Right renal cortex interstitium (tissue), 3 donors: ENCODE measurements around the gene TPK1. TPM values are rescaled to one million over a fixed set of nuclear protein-coding genes. Genes with fewer than 3 reads are reported as not detected.
"Not testable (repeated sequence)": the region's sequence is repeated elsewhere in the genome, so short reads cannot be mapped to it uniquely, and the experiment has no call there.

Source experiments
- DNase-seq, 3 donors: peaks; one replicate each; pipeline ENCODE4 v3.0.0-alpha.2; 2013; ENCODE audit warnings: low read depth in 3 of 3, low spot score in 2 of 3
- polyA plus RNA-seq, 3 donors: library from polyadenylated mRNA; unstranded; fragments of 120-200 nt; gene quantifications; one replicate each; pipeline ENCODE4 v1.2.1, GENCODE V29; 2013; ENCODE audit not compliant: insufficient read length in 3 of 3

TPK1 gene
- polyA plus RNA-seq, 3 donors = 9.2 to 10.9 (median 9.6) TPM

DNA sequence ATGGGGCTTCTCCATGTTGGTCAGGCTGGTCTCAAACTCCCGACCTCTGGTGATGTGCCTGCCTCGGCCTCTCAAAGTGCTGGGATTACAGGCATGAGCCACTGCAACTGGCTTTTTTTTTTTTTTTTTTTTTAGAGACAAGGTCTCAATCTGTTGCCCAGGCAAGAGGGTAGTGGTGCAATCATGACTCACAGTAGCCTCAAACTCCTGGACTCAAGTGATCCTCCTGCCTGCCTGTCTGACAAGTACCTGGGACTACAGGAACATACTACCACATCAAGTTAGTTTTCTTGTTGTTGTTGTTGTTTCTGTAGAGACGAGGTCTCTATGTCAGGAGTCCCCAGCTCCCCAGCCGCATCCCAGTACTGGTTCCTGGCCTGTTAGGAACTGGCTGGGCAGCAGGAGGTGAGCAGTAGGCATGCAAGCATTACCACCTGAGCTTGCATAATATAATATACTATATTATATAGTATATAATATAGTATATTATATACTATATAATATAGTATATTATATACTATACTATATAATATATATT lies 55.7 kb downstream of the TPK1 start:
- DNase-seq = no peak

DNA sequence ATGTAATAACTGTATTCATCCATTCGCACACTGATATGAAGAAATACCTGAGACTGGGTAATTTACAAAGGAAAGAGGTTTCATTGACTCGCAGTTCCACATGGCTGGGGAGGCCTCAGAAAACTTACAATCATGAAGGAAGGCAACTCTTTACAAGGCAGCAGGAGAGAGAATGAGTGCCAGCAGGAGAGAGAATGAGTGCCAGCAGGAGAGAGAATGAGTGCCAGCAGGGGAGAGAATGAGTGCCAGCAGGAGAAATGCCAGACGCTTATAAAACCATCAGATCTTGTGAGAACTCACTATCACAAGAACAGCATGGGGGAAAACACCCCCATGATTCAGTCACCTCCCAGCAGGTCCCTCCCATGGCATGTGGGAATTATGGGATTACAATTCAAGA lies 58.0 kb downstream of the TPK1 start:
- DNase-seq = not testable (repeated sequence)

DNA sequence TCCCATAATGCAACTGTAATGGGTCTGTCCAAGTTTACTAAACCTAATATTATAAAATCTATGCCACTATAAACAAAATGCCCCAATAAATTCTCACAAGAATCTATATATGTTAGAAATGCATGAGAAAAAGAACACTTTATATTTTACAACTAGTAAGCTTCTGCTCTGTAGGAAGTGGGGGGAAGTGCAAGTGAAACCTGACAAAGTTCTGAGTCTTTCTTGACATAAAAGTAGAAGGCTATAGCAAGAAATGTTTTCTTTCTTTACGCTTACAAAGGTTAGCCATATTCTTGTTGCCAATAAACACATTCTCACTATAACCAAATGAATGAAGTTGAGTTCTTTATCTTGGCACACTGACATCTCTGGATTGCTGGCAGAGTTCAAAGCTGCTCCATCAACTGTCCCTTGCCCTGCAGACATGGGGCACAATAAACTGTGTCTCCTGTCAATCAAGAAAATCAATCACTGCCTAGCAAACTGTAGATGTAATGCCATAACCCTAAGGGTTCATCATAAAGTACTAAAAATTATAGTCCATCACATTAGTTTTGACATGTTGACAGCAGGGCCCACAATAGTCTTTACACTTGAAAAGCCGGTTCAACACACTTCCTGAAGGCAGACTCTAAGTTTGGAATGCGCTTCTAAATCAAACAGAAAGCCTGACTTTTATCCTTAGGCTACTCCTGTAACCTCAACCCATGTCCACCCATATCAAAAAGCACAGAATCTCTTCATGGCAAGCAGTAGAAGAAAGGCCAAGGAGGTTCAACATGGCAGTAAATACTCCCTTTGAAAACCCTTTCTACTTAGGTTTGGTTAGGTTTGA lies 58.6 kb downstream of the TPK1 start:
- DNase-seq = no peak

DNA sequence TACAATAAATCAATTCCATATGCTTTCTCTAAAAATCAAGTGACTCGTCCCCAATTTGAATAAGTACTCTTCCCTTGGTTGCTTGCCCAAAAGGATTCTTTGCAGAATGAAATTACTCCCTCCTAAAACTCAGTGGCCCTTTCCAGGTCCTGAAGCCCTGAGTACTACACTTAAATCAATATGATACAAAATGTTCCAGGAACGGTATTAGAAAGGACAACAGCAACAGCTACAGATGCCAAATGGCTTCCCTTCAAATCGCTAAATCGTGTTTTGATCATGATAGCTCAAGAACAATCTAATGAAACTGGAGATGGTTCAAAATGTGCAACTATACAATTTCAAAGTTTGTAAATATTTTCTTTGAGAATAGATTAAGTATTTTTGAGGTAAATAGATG lies 59.4 kb downstream of the TPK1 start:
- DNase-seq = no peak

DNA sequence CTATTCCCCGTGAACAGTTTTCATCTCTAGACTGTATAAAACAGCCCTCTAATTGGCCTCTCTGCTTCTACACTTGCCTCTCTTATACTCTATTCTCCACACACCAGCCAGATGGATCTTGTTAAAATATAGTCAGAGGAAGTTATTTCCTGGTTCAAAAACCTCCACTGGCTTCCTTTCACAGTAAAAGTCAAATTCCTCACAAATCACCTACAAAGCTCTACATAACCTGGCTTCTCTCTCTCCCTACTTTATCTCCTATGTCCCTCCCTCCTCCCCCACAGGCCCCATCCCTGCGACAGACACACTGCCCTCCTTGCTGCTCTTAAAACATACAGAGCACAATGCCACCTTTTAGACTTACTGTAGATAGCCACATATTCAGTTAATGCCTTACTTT lies 60.1 kb downstream of the TPK1 start:
- no peak for DNase-seq

DNA sequence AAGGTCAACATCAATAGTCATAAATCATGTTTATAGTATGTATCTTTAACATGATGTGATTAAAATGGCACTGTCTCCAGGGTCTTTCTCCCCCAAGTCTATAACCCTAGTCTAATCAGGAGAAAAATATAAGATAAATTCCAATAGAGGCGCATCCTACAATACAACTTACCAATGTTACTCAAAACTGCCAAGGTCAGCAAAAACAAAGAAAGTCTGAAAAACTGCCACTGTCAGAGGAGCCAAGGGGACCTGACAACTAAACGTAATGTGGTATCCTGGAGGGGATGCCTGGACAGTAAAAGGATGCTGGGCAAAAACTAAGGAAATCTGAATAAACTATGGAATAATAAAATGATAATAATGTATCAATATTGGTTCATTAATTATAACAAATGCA lies 63.9 kb downstream of the TPK1 start:
- no peak for DNase-seq

DNA sequence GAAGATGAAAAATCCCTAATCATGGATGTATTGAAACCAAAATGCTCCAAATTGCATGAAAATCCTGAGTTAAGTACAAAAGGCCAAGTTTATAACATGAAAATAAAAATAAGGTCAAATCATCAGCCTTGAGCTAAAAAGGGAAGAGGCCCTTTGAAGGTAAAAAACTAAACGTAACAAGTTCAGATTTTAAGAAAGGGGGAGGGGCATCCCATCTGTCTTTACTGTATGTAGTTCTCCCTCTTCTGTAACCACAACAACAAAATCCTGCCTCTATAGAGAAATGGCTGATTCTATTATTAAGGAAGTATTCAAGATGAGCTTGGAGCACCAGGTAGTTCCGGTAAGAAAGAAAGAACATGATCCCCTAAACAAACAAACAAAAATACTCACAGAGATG lies 64.7 kb downstream of the TPK1 start:
- DNase-seq = no peak

DNA sequence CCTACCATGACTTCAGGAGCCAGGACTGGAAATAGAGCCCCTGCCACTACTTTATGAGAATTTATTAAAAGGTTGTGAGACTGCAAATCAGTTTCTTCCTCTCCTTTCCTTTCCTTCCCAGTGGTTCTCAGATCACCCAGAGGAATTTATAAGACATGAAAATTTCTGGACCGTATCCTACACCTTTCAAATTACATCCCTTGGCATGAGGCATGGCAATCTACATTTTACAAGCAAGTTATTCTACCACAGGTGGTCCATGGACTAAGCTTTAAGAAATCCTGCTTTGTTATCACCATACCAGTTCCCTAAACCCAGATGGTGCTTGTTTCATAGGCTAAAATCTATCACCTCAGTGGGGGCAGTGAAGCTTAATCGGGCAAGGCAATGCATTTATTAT lies 66.5 kb downstream of the TPK1 start:
- DNase-seq = no peak

DNA sequence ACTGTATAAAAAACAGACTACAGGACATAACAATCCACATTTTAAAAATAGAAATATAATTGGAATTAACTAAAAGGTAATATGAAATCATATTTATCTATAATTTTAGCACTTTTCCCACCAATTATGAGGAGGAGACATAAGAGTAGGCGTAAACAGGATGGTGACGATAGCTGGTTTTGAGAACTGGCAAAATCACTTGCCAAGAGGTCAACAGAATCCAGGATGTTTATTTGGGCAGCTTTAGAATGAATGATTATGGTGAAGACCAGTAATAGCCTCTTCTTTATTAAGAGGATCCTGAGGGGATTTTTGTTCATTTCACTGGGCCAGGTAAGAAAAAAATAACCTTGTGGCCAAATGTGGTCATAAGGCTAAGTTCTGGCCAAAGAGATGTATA lies 67.2 kb downstream of the TPK1 start:
- no peak for DNase-seq

DNA sequence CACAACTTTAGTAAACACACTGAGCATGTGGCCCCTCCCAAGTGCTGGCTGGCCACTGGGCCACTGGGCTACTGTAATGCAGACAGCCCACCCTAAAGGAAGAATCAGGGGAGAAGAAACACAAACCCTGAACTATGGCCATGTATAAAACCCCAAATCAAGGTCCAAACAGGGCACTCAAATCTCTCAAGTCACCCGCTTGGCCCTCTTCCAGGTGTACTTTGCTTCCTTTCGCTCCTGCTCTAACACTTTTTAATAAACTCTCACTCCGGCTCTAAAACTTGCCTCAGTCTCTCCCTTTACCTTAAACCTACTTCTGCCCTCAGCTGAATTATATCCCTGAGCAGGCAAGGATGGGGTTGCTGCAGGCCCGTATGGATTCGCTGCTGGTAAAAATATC lies 72.6 kb downstream of the TPK1 start:
- no peak for DNase-seq

DNA sequence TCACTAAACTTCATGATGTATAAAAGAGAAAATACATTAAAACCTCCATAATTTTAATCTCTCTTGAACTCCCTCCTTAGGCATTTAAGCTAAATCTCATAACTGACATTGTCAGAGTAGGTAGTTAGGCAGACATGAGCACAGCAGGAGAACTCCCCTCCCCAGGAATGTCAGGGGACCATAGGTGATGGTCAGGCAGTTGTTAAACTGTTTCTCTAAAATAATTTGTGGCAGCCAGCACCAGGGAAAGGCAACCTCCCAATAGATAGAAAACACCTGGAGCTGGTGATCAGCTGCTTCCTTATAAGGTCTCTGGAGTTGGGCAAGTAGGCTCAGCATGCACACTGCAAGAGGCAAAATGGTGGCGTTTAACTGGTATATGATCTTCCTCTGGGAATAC lies 73.0 kb downstream of the TPK1 start:
- DNase-seq = no peak

DNA sequence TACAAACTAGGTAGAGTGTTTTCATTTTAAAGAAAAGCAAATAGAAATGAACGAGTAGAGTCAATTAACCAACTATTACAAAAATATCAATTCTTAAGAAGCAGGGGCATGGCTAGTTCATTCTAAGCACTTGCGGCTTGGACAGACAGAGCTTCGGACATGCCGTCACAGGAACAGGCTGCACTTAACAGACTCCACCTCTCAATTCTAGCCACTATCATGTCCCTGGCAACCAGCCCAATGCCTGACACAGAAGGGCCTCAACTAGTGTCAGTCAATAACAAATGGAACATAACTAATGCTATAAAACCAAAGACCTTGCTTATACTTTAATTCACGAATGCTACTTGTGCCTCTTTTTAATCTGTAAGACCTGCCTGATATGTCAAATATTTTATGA lies 74.4 kb downstream of the TPK1 start:
- no peak for DNase-seq

DNA sequence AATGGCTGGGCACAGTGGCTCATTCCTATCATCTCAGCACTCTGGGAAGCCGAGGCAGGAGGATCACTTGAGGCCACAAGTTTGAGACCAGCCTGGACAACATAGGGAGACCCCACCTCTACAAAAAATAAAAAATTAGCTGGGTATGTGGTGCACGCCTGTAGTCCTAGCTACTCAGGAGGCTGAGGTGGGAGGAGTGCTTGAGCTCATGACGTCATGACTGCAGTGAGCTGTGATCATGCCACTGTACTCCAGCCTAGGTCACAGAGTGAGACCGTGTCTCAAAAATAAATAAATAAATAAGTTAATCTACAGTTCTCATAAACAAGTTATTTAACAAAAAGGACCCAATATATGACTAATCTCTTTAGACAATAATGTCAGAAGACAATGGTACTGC lies 76.2 kb downstream of the TPK1 start:
- no peak for DNase-seq

DNA sequence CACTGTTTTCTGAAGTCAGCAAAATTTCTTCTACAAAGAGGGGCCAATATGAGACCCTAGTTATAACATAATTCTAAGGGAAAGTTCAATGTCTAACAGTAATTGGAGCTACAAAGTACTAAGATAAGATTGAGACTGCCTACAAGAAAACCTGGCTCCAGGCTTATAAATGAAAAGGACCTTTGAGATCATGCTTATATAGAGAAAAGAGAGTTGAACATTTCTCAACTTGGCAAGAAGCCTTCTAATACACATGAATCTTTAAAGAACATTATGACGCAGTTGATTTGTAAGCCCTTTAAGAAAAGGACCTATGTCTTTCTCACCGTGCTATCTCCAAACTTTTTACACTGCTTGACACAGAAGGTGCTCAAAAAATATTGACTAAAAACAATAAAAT lies 87.9 kb downstream of the TPK1 start:
- DNase-seq = no peak

DNA sequence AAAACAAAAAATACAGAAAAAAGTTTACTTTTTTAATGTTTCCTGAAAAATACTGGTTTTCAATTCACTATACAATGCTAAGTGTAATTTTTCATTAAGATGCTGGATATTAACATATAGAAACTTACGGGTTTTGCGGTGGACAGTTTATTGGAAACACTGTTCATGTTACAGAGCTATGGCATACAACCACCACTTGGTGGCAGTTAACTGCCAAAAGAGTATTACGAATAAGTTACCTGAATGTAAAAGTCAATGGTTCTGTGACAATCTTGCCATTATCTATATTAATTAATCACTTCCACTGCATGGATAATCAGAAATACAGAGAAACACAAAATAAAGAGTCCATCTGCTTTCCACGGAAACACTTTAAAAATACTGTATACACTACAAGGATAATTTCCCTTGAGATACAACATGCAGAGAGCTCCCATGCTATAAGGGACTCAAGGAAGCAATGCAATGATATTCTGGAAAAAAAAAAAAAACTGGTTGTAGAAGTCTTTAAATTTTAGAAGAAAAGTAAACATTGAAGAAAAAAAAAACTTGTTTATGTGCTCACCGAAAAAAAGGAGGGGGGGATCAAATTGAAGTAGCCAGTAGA lies 97.0 kb downstream of the TPK1 start:
- DNase-seq = no peak

DNA sequence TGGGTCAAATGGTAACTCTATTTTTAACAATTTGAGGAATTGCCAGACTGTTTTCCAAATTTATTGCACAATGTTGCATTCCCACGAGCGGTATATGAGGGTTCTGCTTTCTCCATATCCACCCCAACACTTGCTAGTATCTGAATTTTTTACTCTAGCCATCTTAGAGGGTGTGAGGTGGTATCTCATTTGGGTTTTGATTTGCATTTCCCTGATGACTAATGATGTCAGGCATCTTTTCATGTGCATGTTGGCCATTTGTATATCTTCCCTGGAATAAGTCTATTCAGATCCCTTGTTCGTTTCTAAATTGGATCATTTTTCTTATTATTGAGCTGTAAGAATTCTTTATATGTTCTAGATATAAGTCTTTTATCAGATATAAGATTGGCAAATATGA lies 97.7 kb downstream of the TPK1 start:
- no peak for DNase-seq

DNA sequence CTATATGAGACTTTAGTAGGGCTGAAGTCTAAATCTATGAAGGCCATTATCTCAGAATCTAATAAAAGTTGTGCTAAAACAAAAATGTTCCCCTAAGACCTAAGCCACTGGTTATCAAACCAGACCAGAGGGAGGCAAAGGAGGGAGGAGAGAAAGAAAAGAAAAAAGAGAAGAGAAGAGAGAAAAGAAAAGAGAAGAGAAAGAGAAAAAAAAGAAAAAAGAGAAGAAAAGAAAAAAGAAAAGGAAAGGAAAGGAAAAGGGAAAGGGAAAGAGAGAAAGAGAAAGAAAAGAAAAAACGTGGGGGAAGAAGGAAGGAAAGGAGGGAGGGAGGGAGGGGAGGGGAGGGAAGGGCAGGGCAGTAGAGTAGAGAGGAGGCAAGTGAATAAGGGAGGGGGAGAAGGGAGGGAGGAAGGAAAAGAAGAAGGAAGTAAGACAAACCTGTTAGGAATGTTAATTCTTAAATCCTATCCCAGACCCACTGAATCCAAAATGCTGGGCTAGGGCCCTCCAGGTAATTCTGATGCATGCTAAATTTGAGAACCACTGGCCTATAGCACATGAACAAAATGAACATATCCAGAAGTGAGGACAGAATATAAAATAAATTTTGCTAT lies 98.9 kb downstream of the TPK1 start:
- DNase-seq = no peak

DNA sequence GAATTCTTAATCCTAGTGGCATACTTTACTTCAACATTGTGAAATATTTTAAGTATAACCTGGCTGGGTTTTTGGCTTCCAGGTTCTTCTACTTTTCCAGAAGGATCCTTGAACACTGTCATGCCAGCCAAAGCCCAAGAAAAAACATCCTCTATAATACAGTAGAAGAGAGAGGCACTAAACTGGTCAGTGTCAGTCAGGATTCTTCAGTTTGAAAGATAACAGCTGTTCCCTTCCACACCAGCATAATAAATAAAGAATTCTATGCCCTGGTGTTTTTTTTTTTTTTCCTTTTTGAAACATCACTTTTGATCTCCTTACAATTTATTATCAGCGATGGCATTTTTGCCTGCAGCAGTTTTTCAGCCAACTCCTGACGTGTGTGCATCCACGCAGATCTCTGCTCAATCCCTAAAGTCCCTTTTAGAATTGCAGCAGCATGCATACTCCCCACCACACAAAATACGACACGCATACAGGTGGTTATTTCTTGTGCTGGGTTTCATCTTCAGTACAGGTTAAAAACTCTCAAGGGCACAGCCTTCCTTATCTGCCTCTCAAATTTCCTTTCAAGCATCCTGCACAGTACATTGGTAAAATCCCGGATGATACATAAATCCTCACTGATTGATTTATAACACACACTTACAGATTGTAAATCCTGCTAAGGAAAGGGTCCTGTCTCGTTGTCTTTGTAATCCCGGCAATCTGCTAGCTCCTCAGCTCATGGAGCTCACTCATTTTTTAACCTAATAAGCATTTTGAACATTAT lies 100.2 kb downstream of the TPK1 start:
- DNase-seq = no peak

DNA sequence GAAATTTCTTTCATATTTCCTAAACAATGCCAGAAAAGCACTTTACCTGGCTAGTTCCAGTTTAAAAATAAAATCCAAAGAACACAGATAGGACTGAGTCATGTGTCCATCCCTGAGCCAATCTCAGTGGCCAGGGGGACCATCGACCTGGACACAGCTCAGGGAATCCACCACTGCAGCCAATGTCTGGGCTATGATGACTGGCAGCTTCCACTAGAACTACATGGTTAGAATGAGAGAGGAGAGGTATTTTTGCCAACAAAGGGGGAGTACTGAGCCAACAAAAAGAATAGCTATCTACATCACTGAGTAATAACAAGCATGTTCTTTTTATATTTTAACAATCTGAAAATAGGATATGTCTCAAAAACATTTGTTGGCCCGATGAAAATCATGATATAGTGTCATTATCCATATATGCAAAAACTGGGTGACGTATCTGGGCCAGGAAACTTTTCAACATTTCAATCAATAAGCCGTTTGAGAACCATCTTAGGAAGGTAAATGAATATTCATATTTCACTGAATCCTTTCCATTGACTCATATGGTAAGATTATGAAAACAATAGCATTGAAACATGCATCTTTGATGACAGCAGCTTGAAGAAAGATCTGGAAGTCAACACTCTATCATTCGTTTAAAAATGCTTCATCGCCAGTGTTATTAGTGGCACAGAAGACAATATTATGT lies 104.0 kb downstream of the TPK1 start:
- no peak for DNase-seq

DNA sequence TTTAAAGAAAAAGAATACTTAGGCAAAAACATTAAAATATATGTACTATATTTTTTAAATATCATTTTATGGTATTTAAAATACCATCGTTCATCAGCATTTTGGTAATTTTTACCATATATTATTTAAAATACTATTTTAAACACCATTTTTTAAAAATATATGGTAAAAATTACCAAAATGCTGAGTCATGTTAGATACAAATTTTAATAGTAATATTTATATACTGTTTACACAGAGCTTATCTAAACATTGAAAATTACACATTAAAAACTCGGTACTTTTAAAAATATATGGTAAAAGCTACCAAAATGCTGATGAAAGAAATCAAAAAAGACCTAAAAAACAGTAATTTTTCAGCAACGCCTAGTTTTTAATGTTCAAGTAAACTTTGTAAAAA lies 105.6 kb downstream of the TPK1 start:
- no peak for DNase-seq

DNA sequence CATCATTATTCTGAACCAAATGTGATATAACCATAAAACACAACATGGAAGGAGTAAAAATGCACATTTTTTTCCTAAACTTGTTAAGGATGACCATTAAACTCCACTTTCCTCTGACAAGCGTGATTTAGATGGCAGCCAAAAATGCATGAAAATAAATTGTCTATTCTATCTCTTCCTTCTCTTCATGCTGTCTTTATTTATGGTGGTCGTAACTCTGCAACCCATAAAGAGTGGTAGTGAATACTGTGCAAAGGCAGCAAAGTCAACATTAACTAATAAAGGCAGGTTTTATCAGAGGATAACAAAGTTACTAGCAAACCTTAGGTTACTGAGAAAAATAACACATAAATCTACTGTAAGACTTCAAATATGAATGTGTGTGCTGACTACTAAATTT lies 106.6 kb downstream of the TPK1 start:
- no peak for DNase-seq
